Measurements from ENCODE around the gene MYO3B. TPM values are rescaled to one million over a fixed set of nuclear protein-coding genes. Genes with fewer than 3 reads are reported as not detected.

Gene MYO3B
- total and polyA plus RNA-seq, 2 of the 8 experiments (the other 6 are each of a cell fraction or from before 2014, with no cell fraction given), result 0.17 to 0.19 TPM

DNA sequence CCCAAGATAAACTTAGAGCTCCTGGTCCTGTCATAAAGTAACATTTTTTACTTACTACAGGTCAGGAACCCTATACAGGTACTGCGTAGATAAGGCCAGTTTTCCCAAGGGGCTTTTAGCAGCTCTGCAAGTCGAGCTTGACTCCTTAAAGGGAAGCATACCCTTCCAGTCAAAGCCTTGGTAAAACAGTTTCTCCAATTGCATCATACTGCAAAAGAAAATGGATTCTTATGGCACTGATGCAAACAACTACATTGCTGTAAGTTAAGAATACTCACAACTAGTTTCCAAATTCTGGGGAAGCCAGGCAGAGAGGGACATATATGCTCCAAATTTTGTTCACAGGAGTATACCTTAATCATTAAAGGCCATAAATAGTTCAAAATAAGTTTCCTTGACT is 31.0 kb downstream of the MYO3B start:
- FAIRE-seq, result no peak
- TF ChIP-seq BCL11A (IDR thresholded peaks at IDR 0.05; ENCODE audit: low read depth in 2 of 2, low read length in 2 of 2) (no peak), EP300 (IDR thresholded peaks at IDR 0.05; ENCODE audit: borderline replicate concordance in 1 of 2, low read depth in 2 of 2, low read length in 2 of 2) (no peak), RXRA (IDR thresholded peaks at IDR 0.05; ENCODE audit: insufficient read depth, low read depth, low read length) (no peak), ASH2L (IDR thresholded peaks at IDR 0.05; ENCODE audit: low read length) (no peak), CHD1 (IDR thresholded peaks at IDR 0.05; ENCODE audit: low read depth, low read length) (no peak), POLR2AphosphoS5 (IDR thresholded peaks at IDR 0.05; ENCODE audit: low read depth, low read length) (no peak), CHD2 (IDR thresholded peaks at IDR 0.05; ENCODE audit: low read length) (no peak), NRF1 (IDR thresholded peaks at IDR 0.05; ENCODE audit: low read depth, low read length) (no peak), CEBPB (IDR thresholded peaks at IDR 0.05; ENCODE audit: low read depth, low read length) (no peak), SP4 (IDR thresholded peaks at IDR 0.05; ENCODE audit: low read length) (no peak), SIRT6 (IDR thresholded peaks at IDR 0.05; ENCODE audit: low read length) (no peak), KDM5A (IDR thresholded peaks at IDR 0.05; ENCODE audit: low read length) (no peak), POLR2A (IDR thresholded peaks at IDR 0.05; ENCODE audit: control extremely low read depth in 1 of 2, low read depth in 2 of 2, low read length in 2 of 2) (no peak), PHF8 (conservative IDR thresholded peaks at IDR 0.05; ENCODE audit: low read depth, low read length) (no peak)
- TF ChIP-seq, protein P1, sequence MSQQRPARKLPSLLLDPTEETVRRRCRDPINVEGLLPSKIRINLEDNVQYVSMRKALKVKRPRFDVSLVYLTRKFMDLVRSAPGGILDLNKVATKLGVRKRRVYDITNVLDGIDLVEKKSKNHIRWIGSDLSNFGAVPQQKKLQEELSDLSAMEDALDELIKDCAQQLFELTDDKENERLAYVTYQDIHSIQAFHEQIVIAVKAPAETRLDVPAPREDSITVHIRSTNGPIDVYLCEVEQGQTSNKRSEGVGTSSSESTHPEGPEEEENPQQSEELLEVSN (IDR thresholded peaks at IDR 0.05), result no peak

More for the DNA sequence above, 31.0 kb downstream of the MYO3B start:
- H3K27ac ChIP-seq (ENCODE audit: low read depth, low read length), result no peak overlapping the region
- H2BK15ac ChIP-seq (ENCODE audit: low read length), result no peak overlapping the region
- no peak overlapping the region for H2BK12ac ChIP-seq (ENCODE audit: low read depth, low read length)
- no peak overlapping the region for H3K14ac ChIP-seq (ENCODE audit: insufficient read length)
- no peak overlapping the region for H2AFZ ChIP-seq (ENCODE audit: low read length)
- ChIA-PET POLR2A (ENCODE audit: partially characterized antibody) (no interaction called here), CTCF (ENCODE audit: partially characterized antibody) (no interaction called here)
- peaks cover 0 to 8% (median 6%) of the 10 kb centered on the region in 4 experiments; a peak in 4 of 7 replicates for H3K4me1 ChIP-seq (replicated peaks in 1 of 4; ENCODE audit: control insufficient read depth in 3 of 4, insufficient read depth in 4 of 4, low read length in 3 of 4)
- H3K27me3 ChIP-seq (replicated peaks in 1 of 4; ENCODE audit: control insufficient read depth in 3 of 4, extremely low read depth in 1 of 4, insufficient read depth in 3 of 4, low read length in 3 of 4), result no peaks in the 10 kb centered on the region
- no peak overlapping the region for H2AK5ac ChIP-seq (ENCODE audit: low read depth, low read length)
- 86% methylated on average over 2 of the region's 2 CpGs; no CpG with 5 or more reads in 1 of the 2 experiments for WGBS, 2 experiments (ENCODE audit: extremely low coverage in 1 of 2, insufficient coverage in 1 of 2, insufficient read length in 1 of 2, insufficient replicate concordance in 2 of 2, low coverage in 1 of 2, low lambda C conversion rate in 2 of 2, missing lambda C conversion rate in 1 of 2)
- H3K4me2 ChIP-seq (ENCODE audit: insufficient read depth in 1 of 2, low read depth in 2 of 2, low read length in 2 of 2), result no peak overlapping the region
- no peaks in the 10 kb centered on the region for H3K79me1 ChIP-seq (ENCODE audit: low read depth, low read length)
- no peaks in the 10 kb centered on the region for H4K20me1 ChIP-seq (replicated peaks in 1 of 2; ENCODE audit: control insufficient read depth in 1 of 2, insufficient read depth in 2 of 2, low read length in 2 of 2)
- no peak overlapping the region for H3K4ac ChIP-seq (replicated peaks; ENCODE audit: insufficient read length, low read depth, low read length)
- no peak overlapping the region for H3K56ac ChIP-seq (replicated peaks; ENCODE audit: insufficient read length, low read depth, low read length)
- H2BK120ac ChIP-seq (replicated peaks; ENCODE audit: low read depth, low read length), result no peak overlapping the region
- no peak overlapping the region for H3K9ac ChIP-seq (replicated peaks in 1 of 4; ENCODE audit: extremely low read depth in 1 of 4, low read depth in 3 of 4, low read length in 3 of 4)
- H3K23ac ChIP-seq (ENCODE audit: insufficient read length), result no peak overlapping the region
- H2BK20ac ChIP-seq (ENCODE audit: low read length), result no peak overlapping the region
- no peak overlapping the region for H4K5ac ChIP-seq (ENCODE audit: insufficient read length, low read depth, low read length)
- H3K79me2 ChIP-seq (ENCODE audit: control insufficient read depth in 1 of 2, insufficient read depth in 2 of 2, low read length in 2 of 2), result no peaks in the 10 kb centered on the region
- no peak for DNase-seq (ENCODE audit: low read depth in 1 of 2, low spot score in 2 of 2)
- peaks cover 0 to 10% (median 0%) of the 10 kb centered on the region in 4 experiments; a peak in 3 of 8 replicates for H3K36me3 ChIP-seq (ENCODE audit: control insufficient read depth in 2 of 4, insufficient read depth in 4 of 4, low read length in 3 of 4)
- no peaks in the 10 kb centered on the region for H3K23me2 ChIP-seq (ENCODE audit: low read depth, low read length)
- no peak overlapping the region for H4K91ac ChIP-seq (replicated peaks; ENCODE audit: insufficient read length, low read length)
- no peak overlapping the region for H3K18ac ChIP-seq (ENCODE audit: extremely low read depth, low read length)
- no peak overlapping the region for H4K8ac ChIP-seq (ENCODE audit: extremely low read depth, insufficient read depth, low read length)
- H3K9me3 ChIP-seq (ENCODE audit: insufficient read depth in 2 of 2, low read depth in 1 of 2, low read length in 1 of 2), result peaks cover 15 to 31% of the 10 kb centered on the region in 2 experiments; a peak in 3 of 4 replicates
- no peak overlapping the region for H2BK5ac ChIP-seq (ENCODE audit: low read depth, low read length)
- H3K4me3 ChIP-seq (ENCODE audit: extremely low read depth in 1 of 4, insufficient read depth in 2 of 4, low read depth in 3 of 4, low read length in 4 of 4), result no peak overlapping the region
